A673 (cell line): ENCODE measurements around the gene MASP1.

ENCODE experiments used
- CTCF ChIP-seq: fragments of 300-800, 200-600 bp; sonication (generic); conservative IDR thresholded peaks from 2 replicates; pipeline ENCODE4 v1.5.1; 2017; ENCODE audit warnings: low read depth, mild to moderate bottlenecking, antibody characterized with exemption, low read length, moderate library complexity, mixed read lengths
- EZH2 ChIP-seq: fragments of 200-600 bp; sonication (generic); IDR thresholded peaks from 2 replicates; pipeline ENCODE4 v1.6.1; 2017; ENCODE audit warnings: borderline replicate concordance, low read depth, mild to moderate bottlenecking, mixed read lengths, antibody characterized with exemption, low read length; ENCODE audit not compliant: poor library complexity, severe bottlenecking

DNA sequence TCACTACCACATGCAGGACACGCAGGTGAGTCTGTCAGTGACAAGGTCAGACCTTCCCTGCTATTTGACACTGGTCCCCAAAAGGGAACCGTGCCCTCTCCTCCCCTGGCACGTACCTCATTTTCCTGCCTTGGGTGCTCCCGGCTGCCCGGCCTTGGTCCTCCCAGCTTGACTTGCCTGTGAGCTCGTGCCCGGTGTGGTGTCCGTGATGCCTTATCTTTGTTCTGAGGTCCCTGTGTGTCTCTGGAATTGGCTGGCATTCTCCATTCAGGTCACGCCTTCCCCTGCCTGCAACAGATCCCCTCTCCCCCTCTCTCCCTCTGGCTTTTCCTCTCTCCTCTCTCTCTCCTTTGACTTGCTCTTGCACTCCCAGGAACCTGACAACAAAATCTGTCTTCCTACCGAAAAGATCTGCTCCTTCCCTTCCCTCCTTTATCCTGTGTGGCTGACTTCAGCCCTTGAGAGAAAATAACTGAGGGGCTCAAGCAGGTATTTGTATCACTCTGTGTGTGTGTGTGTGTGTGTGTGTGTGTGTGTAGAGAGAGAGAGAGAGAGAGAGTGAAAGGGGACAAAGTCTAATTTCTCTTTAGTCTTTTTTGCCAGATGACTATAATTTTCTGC, at the start of gene MASP1:
- no peak for TF ChIP-seq CTCF
- no peak for TF ChIP-seq EZH2
